GM18498 (cell line): Measurements from ENCODE around the gene KRTAP4-11.
"Not testable (repeated sequence)": the region's sequence is repeated elsewhere in the genome, so short reads cannot be mapped to it uniquely, and the experiment has no call there.

Experiments
- ATAC-seq: cut with Tn5 transposase; IDR thresholded peaks from one replicate; pipeline ENCODE4 v1.9.1; 2021; ENCODE audit warnings: mild to moderate bottlenecking, moderate library complexity; ENCODE audit not compliant: unreplicated experiment

KRTAP4-11 gene

DNA sequence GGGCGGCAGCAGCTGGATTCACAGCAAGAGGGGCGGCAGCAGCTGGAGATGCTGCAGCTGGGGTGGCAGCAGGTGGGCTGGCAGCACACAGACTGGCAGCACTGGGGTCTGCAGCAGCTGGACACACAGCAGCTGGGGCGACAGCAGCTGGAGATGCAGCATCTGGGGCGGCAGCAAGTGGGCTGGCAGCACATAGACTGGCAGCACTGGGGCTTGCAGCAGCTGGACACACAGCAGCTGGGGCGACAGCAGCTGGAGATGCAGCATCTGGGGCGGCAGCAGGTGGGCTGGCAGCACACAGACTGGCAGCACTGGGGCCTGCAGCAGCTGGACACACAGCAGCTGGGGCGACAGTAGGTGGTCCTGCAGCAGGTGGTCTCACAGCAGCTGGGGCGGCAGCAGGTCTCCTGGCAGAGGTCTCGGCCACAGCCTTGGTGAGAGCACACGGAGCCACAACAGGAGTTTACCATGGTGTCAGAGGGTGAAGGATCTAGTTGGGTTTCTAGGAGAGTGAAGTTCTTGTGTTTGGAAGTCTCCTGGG is at the start of gene KRTAP4-11:
Gene KRTAP4-11, minus strand, starts transcription at position 528 of the 541 bp plus-strand sequence. Its CDS starts 58 bp downstream, at position 470.
- ATAC-seq = not testable (repeated sequence)

DNA sequence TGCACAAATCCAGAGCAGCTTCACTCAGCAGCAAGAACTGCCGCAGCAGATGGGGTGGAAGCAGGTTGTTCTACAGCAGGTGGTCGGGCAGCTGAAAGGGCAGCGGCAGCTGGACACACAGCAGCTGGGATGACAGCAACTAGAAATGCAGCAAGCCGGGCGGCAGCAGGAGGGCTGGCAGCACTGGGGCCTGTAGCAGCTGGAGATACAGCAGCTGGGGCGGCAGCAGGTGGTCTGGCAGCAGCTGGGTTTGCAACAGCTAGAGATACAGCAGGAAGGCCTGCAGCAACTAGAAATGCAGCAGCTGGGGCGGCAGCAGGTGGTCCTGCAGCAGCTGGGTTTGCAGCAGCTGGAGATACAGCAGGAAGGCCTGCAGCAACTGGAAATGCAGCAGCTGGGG is 49.4 kb upstream of the KRTAP4-11 start:
- no peak for ATAC-seq

DNA sequence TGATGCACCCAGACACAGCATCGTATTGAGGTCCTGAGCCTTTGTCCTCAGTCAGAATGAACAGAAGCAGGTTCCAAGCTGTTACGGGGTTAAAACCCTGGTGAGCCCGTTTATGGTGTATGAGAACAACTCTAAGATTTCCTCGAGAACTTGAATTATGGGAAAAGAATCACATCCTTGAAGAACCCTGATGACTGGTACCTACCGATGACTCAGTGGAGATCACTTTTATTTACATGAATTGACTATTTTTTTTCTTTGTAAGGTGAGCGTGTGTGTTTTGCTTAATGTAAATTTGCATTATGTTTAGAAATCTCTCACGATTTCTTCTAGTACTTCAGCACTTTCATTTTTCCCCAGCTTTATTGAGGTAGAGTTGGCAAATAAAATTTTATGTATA is 45.7 kb upstream of the KRTAP4-11 start:
- no peak for ATAC-seq

DNA sequence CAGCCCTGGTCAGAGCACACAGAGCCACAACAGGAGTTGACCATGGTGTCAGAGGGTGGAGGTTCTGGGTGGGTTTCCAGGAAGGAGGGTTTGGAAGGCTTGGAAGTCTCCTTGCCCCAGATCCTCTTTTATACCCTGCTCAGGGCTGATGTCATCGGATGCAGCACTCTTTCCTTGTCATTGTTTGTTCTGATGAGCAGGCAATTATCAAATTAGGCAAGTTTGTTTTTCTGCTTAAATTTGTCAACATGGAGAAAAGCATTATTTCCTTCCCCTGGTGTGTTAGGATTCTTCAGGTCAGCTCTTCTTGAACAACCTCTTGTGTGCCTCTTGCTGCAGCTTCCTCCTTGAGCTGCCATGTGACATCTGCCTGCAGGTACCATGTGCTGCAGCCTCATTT is 42.5 kb upstream of the KRTAP4-11 start, which contains the start of gene KRTAP4-4:
Gene KRTAP4-4, minus strand, starts transcription at position 101 of the 400 bp plus-strand sequence. Its CDS starts 57 bp downstream, at position 44.
- no peak for ATAC-seq

DNA sequence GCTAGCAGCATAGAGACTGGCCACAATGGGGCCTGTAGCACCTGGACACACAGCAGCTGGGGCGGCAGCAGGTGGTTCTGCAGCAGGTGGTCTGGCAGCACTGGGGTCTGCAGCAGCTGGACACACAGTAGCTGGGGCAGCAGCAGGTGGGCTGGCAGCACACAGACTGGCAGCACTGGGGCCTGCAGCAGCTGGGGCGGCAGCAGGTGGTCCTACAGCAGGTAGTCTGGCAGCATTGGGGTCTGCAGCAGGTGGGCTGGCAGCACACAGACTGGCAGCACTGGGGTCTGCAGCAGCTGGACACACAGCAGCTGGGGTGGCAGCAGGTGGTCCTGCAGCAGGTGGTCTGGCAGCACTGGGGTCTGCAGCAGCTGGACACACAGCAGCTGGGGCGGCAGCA is 42.0 kb upstream of the KRTAP4-11 start:
- ATAC-seq = not testable (repeated sequence)

DNA sequence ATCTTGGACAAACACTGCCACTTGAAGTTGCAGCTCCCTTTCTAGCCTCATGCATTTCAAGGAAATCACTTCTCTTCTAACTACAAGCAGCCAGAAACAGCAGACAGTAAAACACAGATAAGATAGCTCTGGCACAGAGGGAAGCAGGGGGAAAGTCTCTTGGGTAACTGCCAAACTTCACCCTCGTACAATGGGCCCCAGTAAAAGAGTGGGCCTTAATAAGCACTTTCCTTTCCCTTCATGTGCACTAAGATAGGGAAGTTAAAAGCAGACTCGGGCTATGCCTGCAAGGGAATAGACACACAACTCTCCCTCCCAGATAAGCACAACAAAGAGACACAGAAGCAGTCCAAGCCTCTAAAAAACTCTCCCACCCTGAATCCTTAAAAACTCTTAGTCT is 35.7 kb upstream of the KRTAP4-11 start:
- ATAC-seq = no peak

DNA sequence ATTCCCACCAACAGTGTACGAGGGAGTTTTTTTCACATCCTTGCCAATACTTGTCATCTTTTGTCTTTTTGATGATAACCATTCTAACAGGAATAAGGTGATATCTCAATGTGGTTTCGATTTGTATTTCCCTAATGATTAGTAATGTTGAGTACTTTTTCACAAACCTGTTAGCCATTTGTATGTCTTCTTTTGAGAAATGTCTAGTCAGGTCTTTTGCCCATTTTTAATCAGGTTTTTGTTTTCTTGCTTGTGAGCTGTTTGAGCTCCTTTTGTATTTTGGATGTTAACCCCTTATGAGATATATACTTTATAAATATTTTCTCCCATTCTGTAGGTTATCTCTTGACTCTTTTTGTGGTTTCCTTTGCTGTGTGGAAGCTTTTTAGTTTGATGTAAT is 33.4 kb upstream of the KRTAP4-11 start:
- no peak for ATAC-seq

DNA sequence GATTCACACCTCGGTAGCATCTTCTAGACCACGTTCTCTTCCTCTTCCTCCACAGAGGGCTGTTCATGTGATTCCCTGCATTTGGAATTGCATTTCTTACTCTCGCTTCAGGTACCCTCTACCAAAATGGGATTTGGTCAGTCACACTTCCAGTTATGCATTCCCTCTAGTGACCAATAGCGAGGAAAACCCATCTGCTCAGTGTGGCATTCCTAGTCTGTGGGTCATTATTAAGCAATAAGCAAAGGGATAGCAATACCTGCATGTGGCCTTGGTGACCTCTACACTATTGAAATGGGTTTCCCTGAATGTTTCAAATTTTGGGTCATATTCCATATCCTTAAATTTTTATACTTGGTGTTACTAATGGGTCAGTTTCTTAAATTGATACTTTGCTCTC is 31.9 kb upstream of the KRTAP4-11 start:
- no peak for ATAC-seq

DNA sequence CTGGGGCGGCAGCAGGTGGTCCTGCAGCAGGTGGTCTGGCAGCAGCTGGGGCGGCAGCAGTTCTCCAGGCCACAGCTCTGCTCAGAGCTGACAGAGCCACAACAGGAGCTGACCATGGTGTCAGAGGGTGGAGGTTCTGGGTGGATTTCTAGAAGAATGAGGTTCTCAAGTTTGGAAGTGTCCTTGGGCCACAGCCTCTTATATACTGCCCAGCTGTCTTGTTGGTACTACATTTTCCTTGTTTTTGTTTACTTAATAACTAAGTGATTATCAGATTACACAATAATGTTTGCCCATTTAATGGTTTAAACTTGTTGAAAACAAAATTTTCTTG is 31.4 kb upstream of the KRTAP4-11 start, which contains the start of gene KRTAP4-5:
Gene KRTAP4-5, minus strand, starts transcription at position 174 of the 334 bp plus-strand sequence. Its CDS starts 58 bp downstream, at position 116.
- no peak for ATAC-seq

DNA sequence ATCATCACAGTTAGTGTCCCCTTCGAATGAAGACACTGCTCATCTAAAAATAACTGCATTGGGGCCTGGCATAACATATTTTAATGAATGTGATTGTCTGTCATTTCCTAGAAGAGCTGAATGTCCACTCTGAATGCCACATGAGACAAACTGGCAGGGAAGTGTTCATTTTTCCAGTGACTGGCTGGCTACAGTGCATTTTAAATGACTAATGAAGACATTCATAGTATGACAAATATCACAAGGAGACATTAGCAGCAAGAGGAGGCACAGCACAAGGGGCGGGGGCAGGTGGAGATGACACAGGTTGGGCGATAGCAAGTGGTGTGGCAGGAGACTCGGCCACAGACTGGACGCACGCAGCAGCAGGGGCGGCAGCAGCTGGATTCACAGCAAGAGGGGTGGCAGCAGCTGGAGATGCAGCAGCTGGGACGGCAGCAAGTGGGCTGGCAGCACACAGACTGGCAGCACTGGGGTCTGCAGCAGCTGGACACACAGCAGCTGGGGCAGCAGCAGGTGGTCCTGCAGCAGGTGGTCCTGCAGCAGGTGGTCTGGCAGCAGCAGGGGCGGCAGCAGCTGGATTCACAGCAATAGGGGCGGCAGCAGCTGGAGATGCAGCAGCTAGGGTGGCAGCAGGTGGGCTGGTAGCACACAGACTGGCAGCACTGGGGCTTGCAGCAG is 30.9 kb upstream of the KRTAP4-11 start:
- not testable (repeated sequence) for ATAC-seq

DNA sequence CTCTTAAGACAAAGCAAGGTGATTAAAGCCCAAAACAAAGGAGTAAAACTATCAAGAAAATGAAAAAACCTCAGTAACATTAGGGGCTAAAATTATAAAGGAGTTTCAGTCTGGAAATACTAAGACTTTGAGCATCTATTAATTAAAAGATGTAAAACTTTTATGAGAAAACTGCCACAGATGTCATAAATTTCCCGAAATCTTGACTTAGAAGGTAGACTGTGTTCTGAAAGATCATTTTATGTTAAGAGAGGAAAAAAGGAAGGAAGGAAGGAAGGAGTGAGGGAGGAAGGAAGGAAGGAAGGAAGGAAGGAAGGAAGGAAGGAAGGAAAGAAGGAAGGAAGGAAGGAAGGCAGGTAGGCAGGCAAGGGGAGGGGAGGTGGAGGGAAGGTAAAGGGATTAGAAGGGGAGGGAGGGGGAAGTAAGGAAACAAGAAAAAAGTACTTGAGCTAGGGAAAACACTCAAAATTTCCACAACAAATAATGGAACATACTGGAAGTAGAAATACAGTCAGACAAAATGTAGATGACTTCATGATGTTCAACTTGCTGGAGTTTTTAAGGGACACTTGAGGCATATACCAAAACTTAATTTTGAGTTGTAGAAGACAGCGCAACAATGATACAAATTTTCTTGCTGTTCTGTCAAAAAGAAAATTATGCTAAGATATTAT is 29.5 kb upstream of the KRTAP4-11 start:
- ATAC-seq = no peak

DNA sequence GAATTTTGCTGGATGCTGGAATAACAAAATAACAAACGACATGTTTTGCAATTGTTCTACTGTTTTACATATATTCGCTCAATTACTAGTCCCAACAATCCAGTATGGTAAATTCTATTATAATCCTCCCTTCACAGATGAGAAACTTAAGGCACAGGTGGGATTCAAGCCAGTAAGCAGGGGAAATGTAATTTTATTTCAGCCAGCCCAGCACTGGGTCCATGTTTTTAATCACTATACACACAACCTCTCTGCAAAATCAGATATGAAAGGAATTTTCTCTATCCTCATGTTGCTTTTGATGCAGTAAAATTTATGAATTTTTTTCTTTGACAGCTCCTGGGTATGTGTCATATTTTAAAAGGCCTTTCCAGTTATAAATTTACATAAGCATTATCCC is 27.1 kb upstream of the KRTAP4-11 start:
- ATAC-seq = no peak

DNA sequence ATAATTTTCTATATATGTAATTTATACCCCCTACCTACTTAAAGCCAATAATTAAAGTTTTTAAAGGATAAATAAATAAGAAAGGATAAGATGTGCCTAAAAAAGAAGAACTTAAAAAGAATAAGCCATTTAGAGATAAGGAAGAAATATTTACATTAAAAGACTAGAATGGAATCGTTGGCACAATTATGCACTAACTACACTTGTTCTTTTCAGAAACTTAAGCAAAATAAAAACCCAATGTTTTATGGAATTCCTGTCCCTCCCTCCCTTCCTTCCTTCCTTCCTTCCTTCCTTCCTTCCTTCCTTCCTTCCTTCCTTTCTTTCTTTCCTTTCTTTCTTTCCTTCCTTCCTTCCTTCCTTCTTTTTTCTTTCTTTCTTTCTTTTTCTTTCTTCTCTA is 26.7 kb upstream of the KRTAP4-11 start:
- no peak for ATAC-seq

DNA sequence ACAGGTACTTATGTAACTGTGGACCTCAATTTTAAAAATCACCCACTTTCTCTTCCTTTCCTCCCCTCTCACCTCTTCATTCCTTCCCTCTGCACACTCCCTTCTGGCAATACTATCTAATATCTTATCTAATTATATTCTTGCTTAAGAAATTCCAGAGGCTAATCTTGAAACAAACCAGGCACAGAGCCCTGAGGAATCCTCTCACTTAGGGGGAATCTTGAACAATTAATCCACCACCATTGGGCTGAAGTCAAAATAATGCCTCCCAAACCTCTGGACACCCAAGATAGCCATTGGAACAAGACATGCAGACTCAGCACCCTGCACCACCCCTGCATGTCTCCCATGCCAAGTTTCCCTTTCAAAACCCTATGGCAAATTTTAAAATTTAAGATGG is 23.2 kb upstream of the KRTAP4-11 start:
- ATAC-seq = no peak

DNA sequence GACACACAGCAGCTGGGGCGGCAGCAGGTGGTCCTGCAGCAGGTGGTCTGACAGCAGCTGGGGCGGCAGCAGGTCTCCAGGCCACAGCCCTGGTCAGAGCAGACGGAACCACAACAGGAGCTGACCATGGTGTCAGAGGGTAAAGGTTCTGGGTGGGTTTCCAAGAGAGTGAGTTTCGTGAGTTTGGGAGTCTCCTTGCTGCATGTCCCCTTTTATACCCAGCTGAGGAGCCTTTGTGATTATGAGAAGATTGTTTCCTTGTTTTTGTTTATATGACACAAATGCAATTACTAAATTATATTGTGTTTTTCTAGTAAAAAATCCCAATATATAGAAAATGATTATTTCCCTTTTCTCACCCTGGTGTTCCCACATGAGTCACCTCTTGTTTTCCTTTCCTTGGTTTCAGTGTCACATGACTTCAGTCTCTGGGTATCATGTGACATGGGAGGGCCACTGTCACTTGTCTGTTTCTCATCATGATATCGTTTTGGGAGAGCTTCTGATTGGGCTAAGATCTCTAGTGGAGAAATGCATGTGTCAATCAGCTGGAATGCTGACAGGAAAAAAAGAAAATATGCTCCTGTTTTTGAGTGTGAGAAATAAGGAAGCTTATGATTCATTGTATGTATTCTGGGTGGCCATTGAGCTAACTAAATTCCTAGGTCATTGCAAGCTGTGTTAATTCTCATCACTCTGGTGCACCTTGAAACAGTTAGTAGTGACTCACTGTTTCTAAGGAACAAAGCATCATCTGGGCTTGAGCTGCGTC is 22.4 kb upstream of the KRTAP4-11 start, which contains the start of gene KRTAP4-6:
Gene KRTAP4-6, minus strand, starts transcription at position 185 of the 772 bp plus-strand sequence. Its CDS starts 57 bp downstream, at position 128.
- ATAC-seq = no peak

DNA sequence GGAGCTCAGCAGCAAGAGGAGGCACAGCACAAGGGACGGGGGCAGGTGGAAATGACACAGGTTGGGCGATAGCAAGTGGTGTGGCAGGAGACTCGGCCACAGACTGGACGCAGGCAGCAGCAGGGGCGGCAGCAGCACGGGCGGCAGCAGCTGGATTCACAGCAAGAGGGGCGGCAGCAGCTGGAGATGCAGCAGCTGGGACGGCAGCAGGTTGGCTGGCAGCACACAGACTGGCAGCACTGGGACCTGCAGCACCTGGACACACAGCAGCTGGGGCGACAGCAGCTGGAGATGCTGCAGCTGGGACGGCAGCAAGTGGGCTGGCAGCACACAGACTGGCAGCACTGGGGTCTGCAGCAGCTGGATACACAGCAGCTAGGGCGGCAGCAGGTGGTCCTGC is 21.7 kb upstream of the KRTAP4-11 start:
- ATAC-seq = not testable (repeated sequence)

DNA sequence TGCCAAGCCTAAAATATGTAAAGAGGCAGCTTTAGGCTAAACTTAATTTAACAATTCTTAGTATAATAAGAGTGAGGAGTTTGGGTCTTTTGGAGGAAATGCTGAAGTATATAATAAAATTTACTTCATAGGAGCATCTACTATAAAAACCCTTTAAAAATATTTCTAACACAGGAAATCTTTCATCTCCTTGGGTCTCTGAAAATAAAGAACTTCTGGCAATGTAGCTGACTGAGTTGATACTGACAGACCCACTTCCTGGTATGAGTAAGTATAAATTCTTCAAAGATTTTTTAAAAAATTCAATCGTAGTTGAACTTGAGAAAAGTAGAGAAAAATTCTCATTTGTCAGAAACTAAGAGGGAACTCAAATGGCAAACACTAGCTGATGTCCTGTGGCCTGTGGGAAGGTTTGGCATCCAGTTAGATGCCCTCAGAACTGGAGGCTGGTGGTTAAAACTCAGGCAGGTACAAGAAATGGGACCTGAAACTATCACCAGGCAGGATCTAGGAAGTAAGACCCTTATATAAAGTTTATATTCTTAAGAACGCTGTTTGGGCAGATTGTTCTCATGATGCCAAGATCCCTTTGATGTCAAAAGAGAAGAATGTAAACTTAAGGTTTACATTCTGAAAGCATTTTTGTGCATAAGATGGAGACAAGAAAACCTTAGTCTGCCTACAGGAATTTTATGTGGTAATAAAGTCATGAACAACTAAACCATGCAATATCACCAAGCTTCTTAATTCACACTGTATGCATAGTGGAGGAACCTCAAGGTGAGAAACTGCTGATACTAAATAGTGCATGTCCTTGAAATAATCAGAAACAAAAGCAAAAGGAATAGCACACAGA is 15.9 kb upstream of the KRTAP4-11 start:
- ATAC-seq = no peak

DNA sequence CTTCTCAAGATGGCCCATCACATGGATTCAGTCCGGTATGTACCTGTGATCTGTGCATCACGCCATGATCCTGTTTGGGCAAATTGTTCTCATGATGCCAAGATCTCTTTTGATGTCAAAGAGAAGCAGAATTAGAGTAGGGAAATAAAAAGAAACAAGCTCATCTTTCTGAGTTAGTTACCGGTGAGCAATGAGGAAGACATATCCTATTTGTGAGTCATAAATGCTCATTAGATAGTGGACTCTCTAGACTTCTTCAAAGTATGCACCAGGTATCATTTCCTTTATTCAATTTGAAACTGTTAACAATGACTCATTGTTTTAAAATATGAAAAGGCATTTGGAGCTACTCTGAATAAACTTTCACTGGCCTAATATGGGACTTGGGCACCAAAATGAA is 13.8 kb upstream of the KRTAP4-11 start:
- ATAC-seq = no peak

DNA sequence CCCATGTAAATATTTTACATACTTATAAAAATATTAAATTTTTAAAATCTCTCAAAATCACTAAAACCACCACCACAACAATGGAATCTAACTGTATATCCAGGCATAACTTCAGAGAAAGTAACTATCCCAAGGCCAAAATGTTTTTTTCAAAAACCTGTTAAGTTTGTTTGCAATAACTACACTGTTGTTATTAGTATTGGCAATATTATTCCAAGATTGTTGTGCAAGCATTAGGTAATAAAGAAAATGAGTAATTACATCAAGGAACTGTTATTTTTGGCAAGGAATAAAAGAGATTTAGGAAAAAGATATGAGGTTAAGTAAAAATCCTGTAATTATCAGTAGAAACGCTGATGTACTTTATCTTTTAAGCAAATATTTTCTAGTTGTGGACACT is 9.2 kb upstream of the KRTAP4-11 start:
- ATAC-seq = no peak

DNA sequence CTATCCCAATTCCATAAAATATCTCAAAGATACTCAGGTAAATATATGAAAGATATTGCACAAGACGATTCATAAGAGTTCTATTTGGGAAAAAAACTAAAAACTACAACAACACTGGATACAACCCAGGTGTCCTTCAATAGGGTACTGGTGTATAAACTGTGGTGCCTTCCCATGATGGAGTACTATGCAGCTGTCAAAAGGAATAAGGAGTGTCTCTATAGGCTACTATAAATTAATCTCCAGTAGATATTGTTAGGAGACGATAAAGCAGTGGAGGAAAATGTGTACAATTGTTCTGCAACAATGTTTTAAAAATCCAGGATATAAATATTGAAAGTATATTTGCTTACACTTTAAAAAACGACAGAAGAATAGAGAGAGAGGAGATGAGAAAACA is 8.2 kb upstream of the KRTAP4-11 start:
- ATAC-seq = no peak
